Fibroblast of pulmonary artery (primary cell): ENCODE data around the gene COL21A1.

ENCODE experiments used
- DNase-seq: peaks from one replicate; pipeline ENCODE4 v3.0.0-alpha.2; 2010; ENCODE audit warnings: low read depth
- H3K4me3 ChIP-seq: replicated peaks from 2 replicates; pipeline ENCODE4 v1.5.1; 2011; ENCODE audit warnings: low read depth, mild to moderate bottlenecking, control low read depth, low read length, moderate library complexity
- CTCF ChIP-seq: IDR thresholded peaks from 2 replicates; pipeline ENCODE4 v1.5.1; 2011; ENCODE audit warnings: mild to moderate bottlenecking, control low read depth, low read length, inconsistent platforms; ENCODE audit errors: missing control alignments

Gene COL21A1

GRCh38 chr6:56199956-56200355 lies 47.4 kb downstream of the COL21A1 start:
- peak; percentile 25 for DNase-seq
- TF ChIP-seq CTCF = no peak
- H3K4me3 ChIP-seq = no peak overlapping the region

DNA sequence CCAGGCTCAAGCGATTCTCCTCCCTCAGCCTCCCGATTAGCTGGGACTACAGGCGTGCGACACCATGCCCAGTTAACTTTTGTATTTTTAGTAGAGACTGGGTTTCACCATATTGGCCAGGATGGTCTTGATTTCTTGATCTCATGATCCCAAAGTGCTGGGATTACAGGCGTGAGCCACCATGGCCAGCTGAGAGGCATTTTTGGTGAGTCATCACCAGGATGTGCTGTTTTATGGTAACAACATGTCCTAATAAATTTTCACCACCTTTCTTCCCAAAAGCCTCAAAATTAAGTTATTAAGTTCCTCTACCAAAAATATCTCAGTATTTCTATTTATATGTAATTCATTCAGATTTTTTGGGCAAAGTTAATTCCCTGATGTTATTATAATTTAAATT lies 53.5 kb downstream of the COL21A1 start:
- DNase-seq = no peak
- no peak for TF ChIP-seq CTCF

GRCh38 chr6:56188429-56188828 lies 59.0 kb downstream of the COL21A1 start:
- no peak for TF ChIP-seq CTCF
- no peak overlapping the region for H3K4me3 ChIP-seq
- no peak for DNase-seq

More for the DNA sequence above, 53.5 kb downstream of the COL21A1 start:
- no peak overlapping the region for H3K4me3 ChIP-seq

DNA sequence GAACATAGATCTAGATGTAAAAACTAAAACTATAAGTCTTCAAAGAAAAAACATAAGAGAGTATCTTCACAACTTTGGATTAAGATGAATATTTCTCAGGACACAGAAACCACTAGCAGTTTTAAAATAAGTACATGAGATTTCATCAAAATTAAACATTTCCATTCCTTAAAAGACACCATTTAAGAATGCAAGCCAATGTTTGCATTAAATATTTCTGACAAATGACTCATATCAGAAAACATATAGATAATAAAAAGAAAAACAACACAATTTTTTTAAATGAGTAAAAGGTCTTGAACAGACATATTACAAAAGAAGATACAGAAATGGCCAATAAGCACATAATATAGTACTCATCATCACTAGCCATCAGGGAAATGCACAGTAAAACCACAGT lies 59.7 kb downstream of the COL21A1 start:
- no peak for TF ChIP-seq CTCF
- no peak for DNase-seq
- no peak overlapping the region for H3K4me3 ChIP-seq

- TF ChIP-seq CTCF = no peak
- no peak for DNase-seq
- H3K4me3 ChIP-seq = no peak overlapping the region
These were observed 70.6 kb downstream of the COL21A1 start for GRCh38 chr6:56176741-56177140.

GRCh38 chr6:56173228-56173627 lies 74.2 kb downstream of the COL21A1 start:
- no peak overlapping the region for H3K4me3 ChIP-seq
- no peak for DNase-seq
- TF ChIP-seq CTCF = no peak

GRCh38 chr6:56172144-56172543 lies 75.2 kb downstream of the COL21A1 start:
- DNase-seq = no peak
- no peak for TF ChIP-seq CTCF

More at GRCh38 chr6:56172144-56172543, 75.2 kb downstream of the COL21A1 start:
- H3K4me3 ChIP-seq = no peak overlapping the region
